Measurements from ENCODE around the gene C12orf50.

DNA sequence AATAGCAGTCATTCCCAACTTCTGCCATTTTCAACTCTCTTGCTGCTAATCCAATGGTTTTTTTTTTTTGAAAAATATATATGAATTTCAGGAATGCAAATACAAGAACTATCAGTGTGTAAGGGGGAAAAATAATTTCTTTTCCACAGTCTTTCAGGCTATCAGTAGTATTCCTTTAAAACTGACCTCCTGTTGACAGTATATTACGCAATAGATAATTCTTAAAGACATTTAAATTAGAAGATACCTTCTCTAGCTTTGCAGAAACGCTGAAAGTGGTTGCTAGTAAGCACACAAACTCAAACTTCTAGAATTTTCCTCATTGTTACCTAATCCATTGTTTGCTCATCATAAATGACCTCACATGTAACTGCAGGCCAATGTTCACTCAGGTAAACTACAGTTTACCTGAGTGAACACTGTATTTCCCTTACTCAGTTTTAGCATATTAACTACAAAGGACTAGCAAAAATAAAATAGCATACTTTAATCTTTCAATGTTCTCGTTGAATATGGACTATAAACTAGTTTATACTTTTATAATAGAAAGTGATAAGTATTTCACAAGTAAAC lies at the start of gene C12orf50:
- TF ChIP-seq, protein P1, sequence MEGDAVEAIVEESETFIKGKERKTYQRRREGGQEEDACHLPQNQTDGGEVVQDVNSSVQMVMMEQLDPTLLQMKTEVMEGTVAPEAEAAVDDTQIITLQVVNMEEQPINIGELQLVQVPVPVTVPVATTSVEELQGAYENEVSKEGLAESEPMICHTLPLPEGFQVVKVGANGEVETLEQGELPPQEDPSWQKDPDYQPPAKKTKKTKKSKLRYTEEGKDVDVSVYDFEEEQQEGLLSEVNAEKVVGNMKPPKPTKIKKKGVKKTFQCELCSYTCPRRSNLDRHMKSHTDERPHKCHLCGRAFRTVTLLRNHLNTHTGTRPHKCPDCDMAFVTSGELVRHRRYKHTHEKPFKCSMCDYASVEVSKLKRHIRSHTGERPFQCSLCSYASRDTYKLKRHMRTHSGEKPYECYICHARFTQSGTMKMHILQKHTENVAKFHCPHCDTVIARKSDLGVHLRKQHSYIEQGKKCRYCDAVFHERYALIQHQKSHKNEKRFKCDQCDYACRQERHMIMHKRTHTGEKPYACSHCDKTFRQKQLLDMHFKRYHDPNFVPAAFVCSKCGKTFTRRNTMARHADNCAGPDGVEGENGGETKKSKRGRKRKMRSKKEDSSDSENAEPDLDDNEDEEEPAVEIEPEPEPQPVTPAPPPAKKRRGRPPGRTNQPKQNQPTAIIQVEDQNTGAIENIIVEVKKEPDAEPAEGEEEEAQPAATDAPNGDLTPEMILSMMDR (CRISPR knock-in tag; IDR thresholded peaks at IDR 0.05), result no peak
- TF ChIP-seq GABPB1 (CRISPR knock-in tag; IDR thresholded peaks at IDR 0.05), result no peak
- TF ChIP-seq ZNF777 (CRISPR knock-in tag; IDR thresholded peaks at IDR 0.05), result no peak
- TF ChIP-seq POLR2A (IDR thresholded peaks at IDR 0.05; ENCODE audit: insufficient read depth in 1 of 2, low read depth in 2 of 2, low read length in 2 of 2), result no peak
- TF ChIP-seq SIN3B (IDR thresholded peaks at IDR 0.05; ENCODE audit: low read length), result no peak
- TF ChIP-seq PHF8 (CRISPR knock-in tag; IDR thresholded peaks at IDR 0.05), result no peak
- TF ChIP-seq TCF7L2 (IDR thresholded peaks at IDR 0.05; ENCODE audit: low read depth, low read length), result no peak
- no peak for TF ChIP-seq MAF1 (CRISPR knock-in tag; IDR thresholded peaks at IDR 0.05; ENCODE audit: borderline replicate concordance)
- TF ChIP-seq, protein P2, sequence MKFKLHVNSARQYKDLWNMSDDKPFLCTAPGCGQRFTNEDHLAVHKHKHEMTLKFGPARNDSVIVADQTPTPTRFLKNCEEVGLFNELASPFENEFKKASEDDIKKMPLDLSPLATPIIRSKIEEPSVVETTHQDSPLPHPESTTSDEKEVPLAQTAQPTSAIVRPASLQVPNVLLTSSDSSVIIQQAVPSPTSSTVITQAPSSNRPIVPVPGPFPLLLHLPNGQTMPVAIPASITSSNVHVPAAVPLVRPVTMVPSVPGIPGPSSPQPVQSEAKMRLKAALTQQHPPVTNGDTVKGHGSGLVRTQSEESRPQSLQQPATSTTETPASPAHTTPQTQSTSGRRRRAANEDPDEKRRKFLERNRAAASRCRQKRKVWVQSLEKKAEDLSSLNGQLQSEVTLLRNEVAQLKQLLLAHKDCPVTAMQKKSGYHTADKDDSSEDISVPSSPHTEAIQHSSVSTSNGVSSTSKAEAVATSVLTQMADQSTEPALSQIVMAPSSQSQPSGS (CRISPR knock-in tag; IDR thresholded peaks at IDR 0.05), result no peak
- TF ChIP-seq ZNF496 (CRISPR knock-in tag; IDR thresholded peaks at IDR 0.05; ENCODE audit: insufficient replicate concordance), result no peak
- TF ChIP-seq FOXK2 (IDR thresholded peaks at IDR 0.05), result no peak
